Thoracic aorta (tissue), 2 donors: Measurements from ENCODE around the gene AMBP. TPM values are rescaled to one million over a fixed set of nuclear protein-coding genes. Genes with fewer than 3 reads are reported as not detected.

Source experiments
- ATAC-seq: fragments of 150-250 bp; one replicate; pipeline ENCODE4 v1.8.0; 2017; ENCODE audit warnings: low read depth; ENCODE audit not compliant: insufficient number of reproducible peaks, low FRiP score
- DNase-seq: peaks from one replicate; pipeline ENCODE4 v3.0.0-alpha.2; 2020; ENCODE audit warnings: low spot score
- H3K27ac ChIP-seq, 2 donors: fragments of 200-600 bp; sonication (generic); 1 replicate in 1 of 2; 2 replicates in 1 of 2; pipeline ENCODE4 v1.5.1; 2016; ENCODE audit warnings: mild to moderate bottlenecking in 2 of 2, moderate library complexity in 2 of 2
- H3K27me3 ChIP-seq: fragments of 200-600 bp; sonication (generic); replicated peaks from 2 replicates; pipeline ENCODE4 v1.6.0; 2016; ENCODE audit warnings: mild to moderate bottlenecking; ENCODE audit not compliant: insufficient read depth
- H3K36me3 ChIP-seq: fragments of 200-600 bp; sonication (generic); one replicate; pipeline ENCODE4 v1.5.1; 2016
- H3K4me1 ChIP-seq, 2 donors: fragments of 200-600 bp; sonication (generic); 1 replicate in 1 of 2; 2 replicates in 1 of 2; pipeline versions ENCODE4 v1.5.1 to v1.6.0; 2016; ENCODE audit warnings: low read depth in 2 of 2, mild to moderate bottlenecking in 1 of 2; ENCODE audit not compliant: control insufficient read depth in 1 of 2
- H3K4me3 ChIP-seq: fragments of 200-600 bp; sonication (generic); 2 replicates; pipeline ENCODE4 v1.5.1; 2016; ENCODE audit warnings: mild to moderate bottlenecking
- H3K9me3 ChIP-seq: fragments of 200-600 bp; sonication (generic); 2 replicates; pipeline ENCODE4 v1.5.1; 2016
- total RNA-seq, 2 donors: library from RNA; depleted of rRNA; stranded (reverse); fragments of >200 nt; gene quantifications; one replicate each; pipeline versions ENCODE4 v1.1.0 to v1.2.3, GENCODE V29; 2016
- TF ChIP-seq, protein P1 (sequence below): fragments of 200-600 bp; sonication (generic); IDR thresholded peaks from one replicate; pipeline ENCODE4 v1.5.1; 2019; ENCODE audit warnings: antibody characterized with exemption

AMBP gene
- total RNA-seq, 2 donors from 2014 or later = not detected

DNA sequence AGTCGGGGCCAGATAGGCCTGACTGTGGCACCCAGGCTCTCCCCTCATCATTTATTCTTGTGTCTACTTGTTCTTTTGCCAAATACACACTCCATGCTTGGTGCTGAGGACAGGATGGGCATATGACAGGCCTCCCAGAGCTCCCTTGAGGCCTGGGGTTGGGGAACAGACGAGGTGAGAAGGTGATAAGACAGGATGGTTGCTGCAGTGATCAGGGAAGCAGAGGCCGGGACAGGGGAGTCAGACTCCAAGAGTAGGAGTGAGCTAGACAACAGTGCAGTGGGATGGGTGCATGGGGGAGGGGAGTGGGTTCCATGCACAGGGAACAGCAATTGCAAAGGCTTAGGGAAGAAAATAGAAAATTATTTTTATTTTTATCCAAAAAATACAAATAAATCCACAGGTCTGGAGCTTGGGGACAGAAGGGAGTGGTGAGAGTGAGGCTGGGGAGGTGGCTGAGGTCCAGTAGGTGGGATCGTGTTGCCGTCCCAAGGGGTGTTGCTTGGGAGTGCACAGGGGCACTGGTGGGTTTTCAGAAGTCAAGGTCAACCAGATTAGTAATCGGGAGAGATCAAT lies 3.4 kb upstream of the AMBP start:
- no peaks in the 10 kb centered on the region for H3K36me3 ChIP-seq
- no peak overlapping the region for H3K4me3 ChIP-seq
- H3K4me1 ChIP-seq = peaks cover 0 to 11% of the 10 kb centered on the region in 2 donors
- ATAC-seq (no peak), DNase-seq (no peak)
- no peaks in the 10 kb centered on the region for H3K27me3 ChIP-seq
- no peaks in the 10 kb centered on the region for H3K9me3 ChIP-seq
- no peak overlapping the region for H3K27ac ChIP-seq
- TF ChIP-seq, protein P1, sequence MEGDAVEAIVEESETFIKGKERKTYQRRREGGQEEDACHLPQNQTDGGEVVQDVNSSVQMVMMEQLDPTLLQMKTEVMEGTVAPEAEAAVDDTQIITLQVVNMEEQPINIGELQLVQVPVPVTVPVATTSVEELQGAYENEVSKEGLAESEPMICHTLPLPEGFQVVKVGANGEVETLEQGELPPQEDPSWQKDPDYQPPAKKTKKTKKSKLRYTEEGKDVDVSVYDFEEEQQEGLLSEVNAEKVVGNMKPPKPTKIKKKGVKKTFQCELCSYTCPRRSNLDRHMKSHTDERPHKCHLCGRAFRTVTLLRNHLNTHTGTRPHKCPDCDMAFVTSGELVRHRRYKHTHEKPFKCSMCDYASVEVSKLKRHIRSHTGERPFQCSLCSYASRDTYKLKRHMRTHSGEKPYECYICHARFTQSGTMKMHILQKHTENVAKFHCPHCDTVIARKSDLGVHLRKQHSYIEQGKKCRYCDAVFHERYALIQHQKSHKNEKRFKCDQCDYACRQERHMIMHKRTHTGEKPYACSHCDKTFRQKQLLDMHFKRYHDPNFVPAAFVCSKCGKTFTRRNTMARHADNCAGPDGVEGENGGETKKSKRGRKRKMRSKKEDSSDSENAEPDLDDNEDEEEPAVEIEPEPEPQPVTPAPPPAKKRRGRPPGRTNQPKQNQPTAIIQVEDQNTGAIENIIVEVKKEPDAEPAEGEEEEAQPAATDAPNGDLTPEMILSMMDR = no peak

DNA sequence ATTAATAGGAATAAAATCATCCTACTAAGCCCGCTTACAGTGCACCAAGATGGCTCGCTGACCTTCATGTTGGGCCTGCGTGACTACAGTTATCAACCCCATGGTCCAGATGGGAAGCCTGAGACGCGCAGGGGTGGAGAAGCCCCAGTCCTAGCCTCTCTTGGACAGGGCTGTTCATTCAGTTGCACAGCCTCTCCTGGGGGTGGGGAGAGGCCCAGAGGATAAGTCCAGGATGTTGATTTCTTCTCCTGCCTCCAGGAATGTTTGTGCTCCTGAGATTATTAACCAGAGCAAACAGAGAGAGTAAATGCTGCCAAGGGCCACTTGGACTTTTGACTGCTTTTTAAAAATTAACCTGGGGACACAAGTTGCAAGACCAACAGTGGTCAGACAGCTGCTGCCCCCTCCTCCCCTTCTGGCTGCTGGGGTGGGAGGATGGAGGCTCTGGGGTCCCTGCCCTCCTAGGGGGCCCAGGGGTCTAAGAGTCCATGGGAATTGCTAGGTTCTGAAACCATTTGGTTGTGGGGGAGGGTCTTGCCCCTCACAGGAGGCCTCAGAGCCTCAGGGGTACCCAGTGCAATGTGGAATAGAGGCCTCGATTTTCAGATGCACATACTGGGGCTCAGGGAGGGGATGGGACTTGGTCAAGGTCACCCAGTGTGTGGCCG lies 2.8 kb upstream of the AMBP start:
- Histone ChIP-seq H3K27ac (no peak overlapping the region), H3K27me3 (no peaks in the 10 kb centered on the region), H3K4me3 (no peak overlapping the region), H3K9me3 (no peaks in the 10 kb centered on the region), H3K36me3 (no peaks in the 10 kb centered on the region), H3K4me1 (peaks cover 0 to 11% of the 10 kb centered on the region in 2 donors)
- DNase-seq = no peak
- TF ChIP-seq, protein P1 = no peak
- ATAC-seq = no peak

DNA sequence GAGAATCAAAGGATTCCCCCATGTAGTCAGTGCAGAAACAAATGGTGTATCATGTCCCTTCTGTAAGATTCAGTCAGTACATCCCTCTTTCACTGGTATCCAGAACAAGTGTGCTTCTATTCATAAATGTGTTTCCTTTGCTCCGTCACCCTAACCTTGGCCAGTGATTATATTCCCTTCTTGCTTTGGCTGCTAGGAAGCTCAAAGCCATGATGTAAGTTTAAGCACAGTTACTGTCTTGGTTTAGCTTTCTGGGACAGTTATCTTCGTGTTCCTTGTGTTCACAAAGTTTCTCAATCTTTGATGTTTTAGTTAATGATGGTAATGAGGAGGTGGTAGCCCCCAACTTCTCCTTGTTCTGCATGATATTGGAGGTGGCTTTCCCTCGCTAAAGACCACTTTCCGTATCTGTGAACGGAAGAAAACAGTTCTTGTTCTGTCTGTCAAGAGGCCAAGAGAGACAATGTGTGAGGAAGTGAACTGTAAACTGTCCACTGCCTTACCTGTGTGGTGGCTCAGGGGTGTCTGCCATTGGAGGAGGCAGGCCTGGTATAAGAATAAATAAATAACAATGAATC lies 2.2 kb upstream of the AMBP start:
- Histone ChIP-seq H3K27me3 (no peaks in the 10 kb centered on the region), H3K36me3 (no peaks in the 10 kb centered on the region), H3K9me3 (no peaks in the 10 kb centered on the region), H3K4me1 (peaks cover 0 to 11% of the 10 kb centered on the region in 2 donors), H3K4me3 (no peak overlapping the region), H3K27ac (no peak overlapping the region)
- ATAC-seq (no peak), DNase-seq (no peak)
- TF ChIP-seq, protein P1 = no peak

DNA sequence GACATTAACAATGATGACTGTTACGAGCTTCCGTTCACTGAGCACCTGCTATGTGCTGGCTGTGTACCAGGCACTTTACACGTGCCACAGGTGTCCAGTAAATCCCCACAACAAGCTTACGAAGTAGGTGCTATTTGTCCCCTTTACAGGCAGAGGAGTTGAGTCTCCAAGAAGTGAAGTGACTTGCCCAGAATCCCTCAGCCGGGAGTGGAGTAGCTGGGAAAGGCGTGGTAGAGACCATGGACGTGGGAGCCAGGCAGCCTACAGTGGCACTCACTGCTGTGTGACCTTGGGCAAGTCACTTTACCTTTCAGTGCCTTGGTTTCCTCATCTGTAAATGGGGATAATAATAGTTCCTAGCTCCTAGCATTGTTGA lies 669 bp upstream of the AMBP start:
- Histone ChIP-seq H3K4me1 (peaks cover 0 to 11% of the 10 kb centered on the region in 2 donors), H3K9me3 (no peaks in the 10 kb centered on the region), H3K4me3 (no peak overlapping the region), H3K36me3 (no peaks in the 10 kb centered on the region), H3K27me3 (no peaks in the 10 kb centered on the region), H3K27ac (no peak overlapping the region)
- DNase-seq (no peak), ATAC-seq (no peak)
- TF ChIP-seq, protein P1 = no peak

DNA sequence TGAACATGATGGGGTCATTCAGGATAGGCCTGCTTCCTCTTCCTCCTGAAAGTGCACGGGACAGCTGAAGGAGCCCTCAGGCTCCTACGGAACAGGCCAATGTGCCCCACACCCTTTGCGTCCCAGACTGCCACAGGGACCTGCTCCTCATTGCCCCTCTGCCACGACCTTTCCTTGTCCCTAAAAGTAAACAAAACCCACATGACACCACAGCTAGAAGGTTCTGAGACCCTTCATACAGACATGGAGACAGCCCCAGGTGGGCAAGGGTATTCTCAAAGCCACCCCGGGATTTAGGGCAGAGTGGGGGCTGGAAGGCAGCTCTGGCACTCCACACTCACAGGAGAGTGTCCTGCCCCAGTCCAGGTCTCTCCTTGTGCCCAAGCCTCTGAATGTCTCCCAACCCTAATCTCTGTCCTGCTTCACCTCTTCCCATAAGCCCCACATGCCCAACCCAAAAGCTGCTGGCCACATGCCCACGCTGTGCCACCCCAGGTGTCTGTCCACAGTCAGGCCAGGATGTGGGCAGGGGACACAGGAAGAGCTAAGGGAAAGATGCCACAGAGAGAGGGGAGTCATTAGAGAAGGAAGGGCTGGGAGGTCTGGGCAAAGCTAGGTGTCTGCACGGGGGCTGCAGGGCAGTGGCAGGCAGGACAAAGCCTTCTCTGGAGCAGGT lies 800 bp downstream of the AMBP start:
- no peak for DNase-seq
- TF ChIP-seq, protein P1 = no peak

More for the DNA sequence above, 800 bp downstream of the AMBP start:
- no peak for ATAC-seq
- Histone ChIP-seq H3K27ac (no peak overlapping the region), H3K36me3 (no peaks in the 10 kb centered on the region), H3K4me1 (peaks cover 4 to 16% of the 10 kb centered on the region in 2 donors), H3K27me3 (no peaks in the 10 kb centered on the region), H3K9me3 (no peaks in the 10 kb centered on the region), H3K4me3 (no peak overlapping the region)
